HepG2 (cell line): ENCODE data around the gene ADIPOR2. TPM values are rescaled to one million over a fixed set of nuclear protein-coding genes. Genes with fewer than 3 reads are reported as not detected.
A peak's percentile ranks its signal among the peaks of the same experiment; 100 is the strongest.

Experiments used
- ARHGAP35 ChIP-seq: sonication (generic); formaldehyde crosslinking; IDR thresholded peaks from 2 replicates; pipeline ENCODE4 v1.9.0; 2022; ENCODE audit warnings: mild to moderate bottlenecking, inconsistent platforms, moderate library complexity, missing genetic modification reagents, borderline replicate concordance
- CEBPB ChIP-seq: IDR thresholded peaks from 2 replicates; pipeline ENCODE4 v1.6.1; 2011; ENCODE audit warnings: low read depth, low read length, improper control_type of control experiment, borderline replicate concordance
- ISL2 ChIP-seq: sonication (generic); formaldehyde crosslinking; IDR thresholded peaks from 2 replicates; pipeline ENCODE4 v1.5.0; 2020; ENCODE audit warnings: missing genetic modification reagents
- KDM2A ChIP-seq: sonication (generic); formaldehyde crosslinking; IDR thresholded peaks from 2 replicates; pipeline ENCODE4 v1.4.0; 2020; ENCODE audit warnings: low read depth, missing genetic modification reagents, borderline replicate concordance
- MXD1 ChIP-seq: sonication (generic); formaldehyde crosslinking; IDR thresholded peaks from 2 replicates; pipeline ENCODE4 v1.4.0; 2020; ENCODE audit warnings: mild to moderate bottlenecking, missing genetic modification reagents
- PHB2 ChIP-seq: fragments of 450-650 bp; IDR thresholded peaks from 2 replicates; pipeline ENCODE4 v1.6.1; 2018; ENCODE audit not compliant: partially characterized antibody
- POLR2AphosphoS2 ChIP-seq: IDR thresholded peaks from 2 replicates; pipeline ENCODE4 v1.6.1; 2011; ENCODE audit warnings: low read depth, low read length, improper control_type of control experiment
- RERE ChIP-seq: IDR thresholded peaks from 2 replicates; pipeline ENCODE4 v1.6.1; 2016; ENCODE audit warnings: low read depth, missing genetic modification reagents, missing compliant biosample characterization
- SRSF9 ChIP-seq: fragments of 200-400 bp; formaldehyde crosslinking; IDR thresholded peaks from 2 replicates; pipeline ENCODE4 v1.6.1; 2018; ENCODE audit warnings: borderline replicate concordance, mild to moderate bottlenecking, low read depth, low read length; ENCODE audit not compliant: insufficient read depth, poor library complexity, severe bottlenecking
- TARDBP ChIP-seq: sonication (generic); formaldehyde crosslinking; IDR thresholded peaks from 2 replicates; pipeline ENCODE4 v1.8.0; 2022; ENCODE audit warnings: mild to moderate bottlenecking, missing genetic modification reagents
- TSC22D2 ChIP-seq: sonication (generic); formaldehyde crosslinking; IDR thresholded peaks from 2 replicates; pipeline ENCODE4 v1.5.1; 2020; ENCODE audit warnings: missing genetic modification reagents, mild to moderate bottlenecking, borderline replicate concordance
- ZIK1 ChIP-seq: sonication (generic); formaldehyde crosslinking; IDR thresholded peaks from 2 replicates; pipeline ENCODE4 v1.5.0; 2020; ENCODE audit warnings: mild to moderate bottlenecking, low read depth, missing genetic modification reagents, borderline replicate concordance
- ZNF234 ChIP-seq: sonication (generic); formaldehyde crosslinking; conservative IDR thresholded peaks from 2 replicates; pipeline ENCODE4 v1.5.1; 2020; ENCODE audit warnings: mild to moderate bottlenecking, missing genetic modification reagents
- ZNF549 ChIP-seq: sonication (generic); formaldehyde crosslinking; IDR thresholded peaks from 2 replicates; pipeline ENCODE4 v1.5.0; 2020; ENCODE audit warnings: missing genetic modification reagents
- ZNF800 ChIP-seq: sonication (generic); formaldehyde crosslinking; IDR thresholded peaks from 2 replicates; pipeline ENCODE4 v1.4.0; 2020; ENCODE audit warnings: missing genetic modification reagents
- ZNF879 ChIP-seq: sonication (generic); formaldehyde crosslinking; IDR thresholded peaks from 2 replicates; pipeline ENCODE4 v1.8.1; 2023; ENCODE audit warnings: missing genetic modification reagents
- ZSCAN22 ChIP-seq: sonication (generic); formaldehyde crosslinking; IDR thresholded peaks from 2 replicates; pipeline ENCODE4 v1.4.0; 2020; ENCODE audit warnings: mild to moderate bottlenecking, missing genetic modification reagents
- polyA plus RNA-seq, 8 experiments: library from polyadenylated mRNA; depleted of rRNA in 3 of 8; stranded (reverse) in 7 of 8; unstranded in 1 of 8; fragments of >200 nt; fragmentation: Illumina TruSeq in 4 of 8; extraction: Trizol in 4 of 8; gene quantifications; 2 replicates each; pipeline versions ENCODE4 v1.2.1 to v1.2.3, GENCODE V29; 2011 to 2016; ENCODE audit warnings: low read depth in 4 of 8, missing spikeins in 1 of 8, mixed read lengths in 1 of 8; ENCODE audit not compliant: insufficient read depth in 1 of 8
- total RNA-seq, 5 experiments: library from RNA; depleted of rRNA; stranded (reverse); fragments of >200 nt; fragmentation: Illumina TruSeq; extraction: Trizol; gene quantifications; 2 replicates each; pipeline ENCODE4 v1.2.3, GENCODE V29; 2016; ENCODE audit warnings: low read depth in 1 of 5
- TF ChIP-seq, protein P1 (sequence below): sonication (generic); formaldehyde crosslinking; IDR thresholded peaks from 2 replicates; pipeline ENCODE4 v1.8.1; 2023; ENCODE audit warnings: mild to moderate bottlenecking, inconsistent platforms, moderate library complexity, missing genetic modification reagents, borderline replicate concordance
- TF ChIP-seq, protein P2 (sequence below): sonication (generic); formaldehyde crosslinking; IDR thresholded peaks from 2 replicates; pipeline ENCODE4 v1.4.0; 2020; ENCODE audit warnings: mild to moderate bottlenecking, missing genetic modification reagents

Gene ADIPOR2
- total and polyA plus RNA-seq, 2 of the 13 experiments (the other 11 are each of a cell fraction or from before 2014, with no cell fraction given): 35.2 to 52.2 TPM

GRCh38 chr12:1666685-1667162 is 24.1 kb upstream of the ADIPOR2 start (continued):
- TF ChIP-seq, protein P1, sequence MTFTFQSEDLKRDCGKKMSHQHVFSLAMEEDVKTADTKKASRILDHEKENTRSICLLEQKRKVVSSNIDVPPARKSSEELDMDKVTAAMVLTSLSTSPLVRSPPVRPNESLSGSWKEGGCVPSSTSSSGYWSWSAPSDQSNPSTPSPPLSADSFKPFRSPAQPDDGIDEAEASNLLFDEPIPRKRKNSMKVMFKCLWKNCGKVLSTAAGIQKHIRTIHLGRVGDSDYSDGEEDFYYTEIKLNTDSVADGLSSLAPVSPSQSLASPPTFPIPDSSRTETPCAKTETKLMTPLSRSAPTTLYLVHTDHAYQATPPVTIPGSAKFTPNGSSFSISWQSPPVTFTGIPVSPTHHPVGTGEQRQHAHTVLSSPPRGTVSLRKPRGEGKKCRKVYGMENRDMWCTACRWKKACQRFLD: no peak
- TF ChIP-seq TSC22D2 (no peak), POLR2AphosphoS2 (no peak), ZNF234 (no peak), PHB2 (no peak), SRSF9 (no peak), ZSCAN22 (no peak), ISL2 (no peak), ZNF879 (no peak), ZNF549 (no peak), CEBPB (no peak), RERE (0 out of 2 replicates have a peak, but pooled peaks have one; percentile 22), ARHGAP35 (CRISPR knock-in tag) (no peak), ZIK1 (CRISPR knock-in tag) (no peak), MXD1 (no peak), TARDBP (CRISPR knock-in tag) (no peak; the same call in 1 of the 2 replicates), KDM2A (CRISPR knock-in tag) (no peak), ZNF800 (CRISPR knock-in tag) (no peak)
- TF ChIP-seq, protein P2, sequence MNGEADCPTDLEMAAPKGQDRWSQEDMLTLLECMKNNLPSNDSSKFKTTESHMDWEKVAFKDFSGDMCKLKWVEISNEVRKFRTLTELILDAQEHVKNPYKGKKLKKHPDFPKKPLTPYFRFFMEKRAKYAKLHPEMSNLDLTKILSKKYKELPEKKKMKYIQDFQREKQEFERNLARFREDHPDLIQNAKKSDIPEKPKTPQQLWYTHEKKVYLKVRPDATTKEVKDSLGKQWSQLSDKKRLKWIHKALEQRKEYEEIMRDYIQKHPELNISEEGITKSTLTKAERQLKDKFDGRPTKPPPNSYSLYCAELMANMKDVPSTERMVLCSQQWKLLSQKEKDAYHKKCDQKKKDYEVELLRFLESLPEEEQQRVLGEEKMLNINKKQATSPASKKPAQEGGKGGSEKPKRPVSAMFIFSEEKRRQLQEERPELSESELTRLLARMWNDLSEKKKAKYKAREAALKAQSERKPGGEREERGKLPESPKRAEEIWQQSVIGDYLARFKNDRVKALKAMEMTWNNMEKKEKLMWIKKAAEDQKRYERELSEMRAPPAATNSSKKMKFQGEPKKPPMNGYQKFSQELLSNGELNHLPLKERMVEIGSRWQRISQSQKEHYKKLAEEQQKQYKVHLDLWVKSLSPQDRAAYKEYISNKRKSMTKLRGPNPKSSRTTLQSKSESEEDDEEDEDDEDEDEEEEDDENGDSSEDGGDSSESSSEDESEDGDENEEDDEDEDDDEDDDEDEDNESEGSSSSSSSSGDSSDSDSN (CRISPR knock-in tag): no peak
